Peyer's patch (tissue), 4 donors: ENCODE measurements around the gene WDR89. TPM values are rescaled to one million over a fixed set of nuclear protein-coding genes. Genes with fewer than 3 reads are reported as not detected.

ENCODE experiments used
- DNase-seq, 3 donors: peaks; one replicate each; pipeline ENCODE4 v3.0.0-alpha.2; 2017 to 2019
- H3K27ac ChIP-seq, 4 donors: fragments of 200-600 bp; sonication (generic); one replicate each; pipeline ENCODE4 v1.5.1; 2016 to 2019
- H3K27me3 ChIP-seq, 2 donors: fragments of 200-600 bp; sonication (generic); one replicate each; pipeline ENCODE4 v1.5.1; 2019
- H3K36me3 ChIP-seq, 3 donors: fragments of 200-600 bp; sonication (generic); one replicate each; pipeline ENCODE4 v1.5.1; 2016 to 2019
- H3K4me1 ChIP-seq, 4 donors: fragments of 200-600 bp; sonication (generic); one replicate each; pipeline ENCODE4 v1.5.1; 2016 to 2019
- H3K4me3 ChIP-seq, 4 donors: fragments of 200-600 bp; sonication (generic); 1 replicate in 3 of 4; 2 replicates in 1 of 4; pipeline ENCODE4 v1.5.1; 2016 to 2019; ENCODE audit warnings: mild to moderate bottlenecking in 1 of 4
- H3K9me3 ChIP-seq, 4 donors: fragments of 200-600 bp; sonication (generic); one replicate each; pipeline ENCODE4 v1.5.1; 2016 to 2019; ENCODE audit warnings: mild to moderate bottlenecking in 1 of 4
- POLR2A ChIP-seq, 2 donors: fragments of 450-650 bp; IDR thresholded peaks; one replicate each; pipeline ENCODE4 v1.5.1; 2017; ENCODE audit warnings: antibody characterized with exemption in 2 of 2, mild to moderate bottlenecking in 2 of 2, moderate library complexity in 2 of 2
- total RNA-seq, 4 donors: library from RNA; depleted of rRNA; stranded (reverse); fragments of >200 nt; gene quantifications; one replicate each; pipeline ENCODE4 v1.1.0, GENCODE V29; 2016
- TF ChIP-seq, protein P1 (sequence below), 6 experiments: fragments of 450-650 bp in 4 of 6; fragments of 200-600 bp in 2 of 6; sonication (generic) in 1 of 6; IDR thresholded peaks; one replicate each; pipeline ENCODE4 v1.5.1; 2017 to 2019; ENCODE audit warnings: antibody characterized with exemption in 6 of 6, mild to moderate bottlenecking in 3 of 6, moderate library complexity in 1 of 6

Gene WDR89
- total RNA-seq, 4 donors from 2014 or later = 3.2 to 7.4 (median 5.6) TPM

DNA sequence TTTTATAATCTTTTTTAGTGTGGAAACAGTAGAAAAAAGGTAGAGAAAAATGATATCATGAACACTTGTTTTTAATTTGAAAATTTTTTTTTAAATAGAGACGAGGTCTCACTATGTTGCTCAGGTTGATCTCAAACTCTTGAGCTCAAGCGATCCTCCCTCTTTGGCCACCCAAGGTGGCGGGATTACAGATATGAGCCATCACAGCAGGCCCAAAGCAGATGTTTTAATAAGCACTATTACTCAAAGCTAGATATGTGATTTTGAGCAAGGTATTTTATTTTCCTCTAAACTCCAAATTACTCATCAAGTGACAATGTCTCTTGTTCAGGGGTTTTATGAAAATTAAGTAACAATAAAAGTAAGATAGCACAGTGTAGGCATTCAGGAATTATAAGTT is 10.7 kb upstream of the WDR89 start:
- H3K4me1 ChIP-seq = no peaks in the 10 kb centered on the region
- H3K27me3 ChIP-seq = no peaks in the 10 kb centered on the region
- H3K27ac ChIP-seq = no peak overlapping the region
- H3K36me3 ChIP-seq = no peaks in the 10 kb centered on the region
- no peak for DNase-seq
- H3K4me3 ChIP-seq = no peak overlapping the region
- H3K9me3 ChIP-seq = no peaks in the 10 kb centered on the region
- no peak for TF ChIP-seq POLR2A (IDR thresholded peaks at IDR 0.05)
- TF ChIP-seq, protein P1, sequence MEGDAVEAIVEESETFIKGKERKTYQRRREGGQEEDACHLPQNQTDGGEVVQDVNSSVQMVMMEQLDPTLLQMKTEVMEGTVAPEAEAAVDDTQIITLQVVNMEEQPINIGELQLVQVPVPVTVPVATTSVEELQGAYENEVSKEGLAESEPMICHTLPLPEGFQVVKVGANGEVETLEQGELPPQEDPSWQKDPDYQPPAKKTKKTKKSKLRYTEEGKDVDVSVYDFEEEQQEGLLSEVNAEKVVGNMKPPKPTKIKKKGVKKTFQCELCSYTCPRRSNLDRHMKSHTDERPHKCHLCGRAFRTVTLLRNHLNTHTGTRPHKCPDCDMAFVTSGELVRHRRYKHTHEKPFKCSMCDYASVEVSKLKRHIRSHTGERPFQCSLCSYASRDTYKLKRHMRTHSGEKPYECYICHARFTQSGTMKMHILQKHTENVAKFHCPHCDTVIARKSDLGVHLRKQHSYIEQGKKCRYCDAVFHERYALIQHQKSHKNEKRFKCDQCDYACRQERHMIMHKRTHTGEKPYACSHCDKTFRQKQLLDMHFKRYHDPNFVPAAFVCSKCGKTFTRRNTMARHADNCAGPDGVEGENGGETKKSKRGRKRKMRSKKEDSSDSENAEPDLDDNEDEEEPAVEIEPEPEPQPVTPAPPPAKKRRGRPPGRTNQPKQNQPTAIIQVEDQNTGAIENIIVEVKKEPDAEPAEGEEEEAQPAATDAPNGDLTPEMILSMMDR (IDR thresholded peaks at IDR 0.05) = no peak

DNA sequence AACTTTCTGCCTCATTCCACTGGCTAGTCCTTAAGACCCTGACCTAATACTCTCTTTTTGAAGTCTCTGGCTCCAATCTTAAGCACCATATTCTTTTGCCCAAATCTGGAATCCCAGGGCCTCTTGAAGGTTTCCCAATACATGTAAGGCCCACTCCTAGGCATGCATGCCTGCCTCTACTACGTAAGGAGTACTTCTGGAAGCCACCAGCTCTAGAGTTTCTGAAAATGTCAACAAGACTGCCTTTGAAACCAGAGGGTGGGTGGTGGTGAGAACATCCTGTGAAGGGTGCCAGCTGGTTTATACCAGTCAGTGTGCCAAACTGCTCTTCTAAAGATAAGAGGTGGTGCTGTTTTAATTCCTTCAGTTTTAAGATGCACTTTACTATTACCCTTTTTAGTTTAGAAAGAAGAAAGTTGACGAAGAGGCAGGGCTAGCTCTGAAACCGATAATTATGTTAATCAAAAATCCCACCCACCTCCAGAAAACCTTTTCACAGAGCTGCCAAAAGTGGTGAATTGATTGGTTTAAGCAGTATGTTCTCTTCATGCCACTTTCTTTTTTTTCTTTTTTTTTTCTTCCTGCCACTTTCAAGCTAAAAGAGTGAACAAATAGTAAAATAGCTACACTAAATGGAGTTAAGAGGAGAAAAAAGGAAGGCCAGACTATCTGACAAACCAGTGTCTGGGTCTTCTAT is 8.7 kb upstream of the WDR89 start:
- Histone ChIP-seq H3K27ac (peak overlapping the region in 1 of 4 donors; percentile 42), H3K4me3 (no peak overlapping the region), H3K9me3 (no peaks in the 10 kb centered on the region), H3K4me1 (no peaks in the 10 kb centered on the region), H3K27me3 (no peaks in the 10 kb centered on the region), H3K36me3 (no peaks in the 10 kb centered on the region)
- no peak for DNase-seq
- TF ChIP-seq POLR2A (IDR thresholded peaks at IDR 0.05) = no peak
- TF ChIP-seq, protein P1 (IDR thresholded peaks at IDR 0.05) = no peak

DNA sequence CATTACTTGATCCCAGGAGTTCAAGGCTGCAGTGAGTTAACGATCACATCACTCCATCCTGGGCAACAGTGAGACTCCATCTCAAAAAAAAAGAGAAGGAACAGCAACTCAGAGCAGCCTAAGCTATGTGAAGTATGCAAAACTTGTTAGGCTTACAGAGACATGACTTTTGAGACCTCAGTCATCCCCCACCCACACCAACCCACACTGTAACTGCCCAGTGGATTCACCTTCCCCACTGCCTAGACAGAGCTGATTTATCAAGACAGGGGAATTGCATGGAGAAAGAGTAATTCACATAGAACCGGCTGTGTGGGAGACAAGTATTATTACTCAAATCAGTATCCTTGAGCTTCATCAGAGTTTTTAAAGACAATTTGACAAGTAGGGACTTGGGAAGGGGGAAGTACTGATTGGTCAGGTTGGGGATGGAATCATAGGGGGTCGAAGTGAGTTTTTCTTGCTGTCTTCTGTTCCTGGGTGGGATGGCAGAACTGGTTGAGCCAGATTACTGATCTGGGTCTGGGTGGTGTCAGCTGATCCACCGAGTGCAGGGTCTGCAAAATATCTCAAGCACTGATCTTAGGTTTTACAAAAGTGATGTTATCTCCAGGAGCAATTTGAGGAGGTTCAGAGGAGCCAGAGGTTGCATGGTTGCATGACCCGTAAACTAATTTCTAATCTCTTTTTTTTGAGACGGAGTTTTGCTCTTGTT is 6.2 kb upstream of the WDR89 start:
- no peak for DNase-seq
- TF ChIP-seq, protein P1 (IDR thresholded peaks at IDR 0.05) = no peak
- TF ChIP-seq POLR2A (IDR thresholded peaks at IDR 0.05) = no peak
- Histone ChIP-seq H3K9me3 (no peaks in the 10 kb centered on the region), H3K4me1 (peaks cover 0 to 1% (median under 1%) of the 10 kb centered on the region in 4 donors), H3K4me3 (no peak overlapping the region), H3K27ac (no peak overlapping the region), H3K36me3 (no peaks in the 10 kb centered on the region), H3K27me3 (no peaks in the 10 kb centered on the region)

DNA sequence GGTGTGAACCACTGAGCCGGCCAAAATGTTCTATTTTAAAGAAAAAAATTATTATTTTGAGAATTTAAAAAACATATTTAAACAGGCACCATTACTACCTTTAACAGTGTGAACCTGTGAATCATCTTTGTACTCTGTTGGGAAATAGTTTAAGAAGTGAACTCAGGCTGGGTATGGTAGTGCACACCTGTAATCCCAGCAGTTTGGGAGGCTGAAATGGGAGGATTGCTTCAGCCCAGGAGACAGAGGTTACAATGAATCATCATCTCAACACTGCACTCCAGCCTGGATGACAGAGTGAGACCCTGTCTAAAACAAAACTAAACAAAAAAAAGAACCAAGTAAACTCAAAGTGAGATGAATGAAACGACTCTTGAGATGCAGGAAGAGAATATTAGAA is 3.1 kb upstream of the WDR89 start:
- H3K27me3 ChIP-seq = no peaks in the 10 kb centered on the region
- peaks cover 0 to 14% (median 2%) of the 10 kb centered on the region in 4 donors for H3K4me1 ChIP-seq
- no peaks in the 10 kb centered on the region for H3K36me3 ChIP-seq
- H3K27ac ChIP-seq = no peak overlapping the region
- H3K4me3 ChIP-seq = no peak overlapping the region
- TF ChIP-seq POLR2A (IDR thresholded peaks at IDR 0.05) = no peak
- TF ChIP-seq, protein P1 (IDR thresholded peaks at IDR 0.05) = no peak
- no peak for DNase-seq
- no peaks in the 10 kb centered on the region for H3K9me3 ChIP-seq

DNA sequence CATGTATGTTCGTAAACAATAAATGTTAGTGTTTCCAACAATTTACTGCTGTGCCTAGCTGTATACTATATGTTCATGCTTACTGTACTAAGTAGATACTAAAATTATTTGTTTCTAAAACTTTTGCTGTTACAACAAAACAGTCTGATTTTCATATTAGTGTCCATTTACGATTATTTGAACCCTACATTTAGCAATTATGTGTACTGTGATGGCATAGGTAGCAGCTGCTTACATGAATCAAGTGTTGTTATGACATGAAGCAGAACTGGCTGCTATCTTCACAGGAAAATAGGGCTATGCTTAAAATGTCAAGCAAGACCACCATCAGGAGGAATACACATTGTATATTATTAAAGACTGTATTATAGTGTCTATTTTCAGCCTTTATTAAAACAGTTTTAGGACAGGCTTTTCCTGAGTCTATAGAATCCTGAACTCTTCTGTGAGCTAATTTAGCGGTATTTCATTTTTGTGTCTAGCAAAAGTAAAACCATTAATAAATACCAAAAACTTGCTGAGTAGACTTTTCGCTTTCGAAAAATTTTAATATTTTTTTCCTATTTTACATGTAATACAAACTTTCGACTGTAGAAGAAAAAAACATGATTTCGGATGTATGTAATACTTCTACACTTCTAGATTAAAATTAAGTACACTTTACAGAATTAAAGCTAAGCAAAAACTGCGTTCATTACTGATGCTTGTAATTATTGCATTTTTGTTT is 1.1 kb upstream of the WDR89 start:
- H3K4me3 ChIP-seq = peak overlapping the region; percentile 54 to 81 (median 68)
- H3K36me3 ChIP-seq = no peaks in the 10 kb centered on the region
- no peak for DNase-seq
- H3K9me3 ChIP-seq = no peaks in the 10 kb centered on the region
- no peaks in the 10 kb centered on the region for H3K27me3 ChIP-seq
- peak overlapping the region; percentile 90 to 97 (median 96) for H3K27ac ChIP-seq
- no peak for TF ChIP-seq POLR2A (IDR thresholded peaks at IDR 0.05)
- TF ChIP-seq, protein P1 (IDR thresholded peaks at IDR 0.05) = peak in 1 of 6 experiments; percentile 2
- H3K4me1 ChIP-seq = peaks cover 0 to 14% (median 2%) of the 10 kb centered on the region in 4 donors
